K562 (cell line): Measurements from ENCODE around the gene ARHGAP12. TPM values are rescaled to one million over a fixed set of nuclear protein-coding genes. Genes with fewer than 3 reads are reported as not detected.

Source experiments
- CREB3L1 ChIP-seq: fragments of 450-650 bp; IDR thresholded peaks from 2 replicates; pipeline ENCODE4 v1.6.1; 2014; ENCODE audit warnings: low read depth, mild to moderate bottlenecking, moderate library complexity, borderline replicate concordance
- ETV1 ChIP-seq: fragments of 450-650 bp; conservative IDR thresholded peaks from 2 replicates; pipeline ENCODE4 v1.6.1; 2016; ENCODE audit warnings: missing genetic modification characterization, control low read depth, low read depth, missing compliant biosample characterization
- GTF2A2 ChIP-seq: IDR thresholded peaks from 2 replicates; pipeline ENCODE4 v1.6.1; 2016; ENCODE audit warnings: mild to moderate bottlenecking, missing genetic modification characterization, missing compliant biosample characterization
- HNRNPL ChIP-seq: fragments of 200-400 bp; formaldehyde crosslinking; IDR thresholded peaks from 2 replicates; pipeline ENCODE4 v1.6.1; 2017; ENCODE audit warnings: low read depth, mild to moderate bottlenecking, low read length
- RBBP5 ChIP-seq: fragments of 200-600 bp; sonication (generic); IDR thresholded peaks from 2 replicates; pipeline ENCODE4 v1.6.1; 2012; ENCODE audit warnings: borderline replicate concordance, mild to moderate bottlenecking, low read length, control low read depth, inconsistent platforms; ENCODE audit not compliant: insufficient read depth, poor library complexity, severe bottlenecking
- SMC3 ChIP-seq: conservative IDR thresholded peaks from 2 replicates; pipeline ENCODE4 v1.6.1; 2011; ENCODE audit warnings: low read depth, low read length, improper control_type of control experiment; ENCODE audit not compliant: insufficient read depth
- ZNF586 ChIP-seq: fragments of 450-650 bp; formaldehyde crosslinking; conservative IDR thresholded peaks from 2 replicates; pipeline ENCODE4 v1.4.0; 2020; ENCODE audit warnings: mild to moderate bottlenecking, moderate library complexity
- ZNF639 ChIP-seq, 2 experiments: fragments of 200-800 bp in 1 of 2; sonication (Bioruptor generic) in 1 of 2; sonication (generic) in 1 of 2; formaldehyde crosslinking in 1 of 2; IDR thresholded peaks in 1 of 2; conservative IDR thresholded peaks in 1 of 2; 2 replicates each; pipeline versions ENCODE4 v1.5.0 to v1.6.1; 2016 to 2020; ENCODE audit warnings: missing compliant biosample characterization in 1 of 2, missing genetic modification characterization in 1 of 2, missing genetic modification reagents in 1 of 2
- polyA plus RNA-seq, 8 experiments: library from polyadenylated mRNA; depleted of rRNA in 4 of 8; stranded (reverse) in 5 of 8; unstranded in 3 of 8; fragments of >200 nt; fragmentation: Nextera tagmentation in 2 of 8; fragmentation: Illumina TruSeq in 1 of 8; extraction: Ambion mirVana in 2 of 8; extraction: Trizol in 1 of 8; gene quantifications; 2 replicates each; pipeline versions ENCODE4 v1.2.1 to v1.2.3, GENCODE V29; 2011 to 2014; ENCODE audit warnings: inconsistent platforms in 1 of 8, missing spikeins in 1 of 8
- total RNA-seq, 7 experiments: library from RNA; depleted of rRNA in 6 of 7; stranded (reverse); fragments of >200 nt in 6 of 7; fragmentation: Illumina TruSeq in 2 of 7; extraction: Trizol in 2 of 7; gene quantifications; 2 replicates each; pipeline versions ENCODE4 v1.2.1 to v1.2.3, GENCODE V29; 2011 to 2021; ENCODE audit warnings: low replicate concordance in 1 of 7
- TF ChIP-seq, protein P1 (sequence below), 2 experiments: fragments of 450-650 bp in 1 of 2; sonication (generic) in 1 of 2; formaldehyde crosslinking in 1 of 2; IDR thresholded peaks; 2 replicates each; pipeline versions ENCODE4 v1.7.1 to v1.9.0; 2016 to 2022; ENCODE audit warnings: inconsistent platforms in 1 of 2, mild to moderate bottlenecking in 1 of 2, missing genetic modification reagents in 1 of 2

The ARHGAP12 gene
- total and polyA plus RNA-seq, 9 of the 15 experiments (the other 6 are each of a cell fraction or from before 2014, with no cell fraction given), result 4.4 to 18.7 (median 10.1) TPM

DNA sequence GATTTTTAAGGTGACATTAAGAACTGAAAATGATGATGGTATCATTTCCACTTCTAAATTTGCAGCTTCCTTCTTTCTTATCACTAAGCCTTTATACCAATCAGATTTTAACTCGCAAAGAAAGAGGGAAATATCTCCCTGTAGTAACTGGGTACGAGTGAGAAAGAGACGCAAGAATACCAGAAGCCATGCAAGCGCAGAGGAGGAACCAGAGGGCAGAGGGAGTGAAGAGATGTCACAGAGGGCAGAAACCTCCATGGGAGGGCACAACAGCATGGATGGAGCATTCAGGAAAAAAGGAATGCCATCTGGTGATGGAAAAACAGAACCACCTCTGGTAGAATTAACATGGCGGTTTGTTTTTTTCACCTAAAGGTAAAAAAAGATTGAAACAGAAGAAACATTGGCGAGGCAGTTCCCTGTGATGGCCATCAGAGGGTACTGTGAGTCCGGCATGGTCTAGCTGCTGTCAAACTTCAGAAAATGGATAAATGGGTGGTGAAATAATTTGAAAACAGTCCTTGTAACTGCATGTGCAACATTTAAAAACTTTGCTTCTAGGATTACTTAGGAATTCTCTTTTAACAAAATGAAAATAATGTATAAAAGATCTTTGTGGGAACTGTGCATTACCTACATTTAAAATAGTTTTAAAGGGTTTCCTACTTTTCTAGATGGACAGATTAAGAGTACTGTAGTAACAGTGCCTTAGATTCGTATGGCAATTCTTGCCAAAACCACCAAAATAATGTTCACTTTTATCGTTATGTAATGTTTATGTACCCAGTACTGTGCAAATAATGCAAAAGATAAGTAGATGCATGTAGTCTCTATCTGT, 91.8 kb downstream of the ARHGAP12 start (continued):
- TF ChIP-seq ZNF639 (CRISPR knock-in tag; conservative IDR thresholded peaks at IDR 0.05 in 1 of 2, IDR thresholded peaks at IDR 0.05 in 1 of 2) (no peak), ETV1 (tag) (no peak), RBBP5 (no peak), HNRNPL (no peak), SMC3 (peak; percentile 60), CREB3L1 (no peak), GTF2A2 (tag) (no peak), ZNF586 (CRISPR knock-in tag) (no peak)
- TF ChIP-seq, protein P1, sequence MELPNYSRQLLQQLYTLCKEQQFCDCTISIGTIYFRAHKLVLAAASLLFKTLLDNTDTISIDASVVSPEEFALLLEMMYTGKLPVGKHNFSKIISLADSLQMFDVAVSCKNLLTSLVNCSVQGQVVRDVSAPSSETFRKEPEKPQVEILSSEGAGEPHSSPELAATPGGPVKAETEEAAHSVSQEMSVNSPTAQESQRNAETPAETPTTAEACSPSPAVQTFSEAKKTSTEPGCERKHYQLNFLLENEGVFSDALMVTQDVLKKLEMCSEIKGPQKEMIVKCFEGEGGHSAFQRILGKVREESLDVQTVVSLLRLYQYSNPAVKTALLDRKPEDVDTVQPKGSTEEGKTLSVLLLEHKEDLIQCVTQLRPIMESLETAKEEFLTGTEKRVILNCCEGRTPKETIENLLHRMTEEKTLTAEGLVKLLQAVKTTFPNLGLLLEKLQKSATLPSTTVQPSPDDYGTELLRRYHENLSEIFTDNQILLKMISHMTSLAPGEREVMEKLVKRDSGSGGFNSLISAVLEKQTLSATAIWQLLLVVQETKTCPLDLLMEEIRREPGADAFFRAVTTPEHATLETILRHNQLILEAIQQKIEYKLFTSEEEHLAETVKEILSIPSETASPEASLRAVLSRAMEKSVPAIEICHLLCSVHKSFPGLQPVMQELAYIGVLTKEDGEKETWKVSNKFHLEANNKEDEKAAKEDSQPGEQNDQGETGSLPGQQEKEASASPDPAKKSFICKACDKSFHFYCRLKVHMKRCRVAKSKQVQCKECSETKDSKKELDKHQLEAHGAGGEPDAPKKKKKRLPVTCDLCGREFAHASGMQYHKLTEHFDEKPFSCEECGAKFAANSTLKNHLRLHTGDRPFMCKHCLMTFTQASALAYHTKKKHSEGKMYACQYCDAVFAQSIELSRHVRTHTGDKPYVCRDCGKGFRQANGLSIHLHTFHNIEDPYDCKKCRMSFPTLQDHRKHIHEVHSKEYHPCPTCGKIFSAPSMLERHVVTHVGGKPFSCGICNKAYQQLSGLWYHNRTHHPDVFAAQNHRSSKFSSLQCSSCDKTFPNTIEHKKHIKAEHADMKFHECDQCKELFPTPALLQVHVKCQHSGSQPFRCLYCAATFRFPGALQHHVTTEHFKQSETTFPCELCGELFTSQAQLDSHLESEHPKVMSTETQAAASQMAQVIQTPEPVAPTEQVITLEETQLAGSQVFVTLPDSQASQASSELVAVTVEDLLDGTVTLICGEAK (IDR thresholded peaks at IDR 0.05), result no peak
- TF ChIP-seq, protein P1 (CRISPR knock-in tag; IDR thresholded peaks at IDR 0.05), result no peak
